ENCODE data around the gene ZG16B. TPM values are rescaled to one million over a fixed set of nuclear protein-coding genes. Genes with fewer than 3 reads are reported as not detected.

The ZG16B gene
- total and polyA plus RNA-seq, 12 donors = 0.35 to 119 (median 0.81) TPM; not detected in 3

GRCh38 chr16:2822496-2822895, 7.6 kb upstream of the ZG16B start:
- Histone ChIP-seq H3K27ac (no peak overlapping the region), H3K27me3 (no peaks in the 10 kb centered on the region), H3K4me3 (no peak overlapping the region), H3K9me3 (replicated peaks in 1 of 3) (no peaks in the 10 kb centered on the region), H3K36me3 (replicated peaks in 1 of 2) (no peaks in the 10 kb centered on the region), H3K4me1 (replicated peaks in 1 of 2) (no peaks in the 10 kb centered on the region)
- intact Hi-C loops (cut with DNase I) = no loop called here
- no peak for TF ChIP-seq CTCF (IDR thresholded peaks at IDR 0.05)
- no peak for TF ChIP-seq POLR2A (IDR thresholded peaks at IDR 0.05)
- WGBS, 4 donors = 55 to 71% (median 62%) methylated on average over 4 of the region's 4 CpGs
- DNase-seq = no peak

GRCh38 chr16:2824626-2825025, 5.5 kb upstream of the ZG16B start:
- Histone ChIP-seq H3K4me3 (no peak overlapping the region), H3K27ac (no peak overlapping the region), H3K27me3 (no peaks in the 10 kb centered on the region), H3K9me3 (replicated peaks in 1 of 3) (no peaks in the 10 kb centered on the region), H3K36me3 (replicated peaks in 1 of 2) (no peaks in the 10 kb centered on the region), H3K4me1 (replicated peaks in 1 of 2) (no peaks in the 10 kb centered on the region)
- 77 to 84% (median 80%) methylated on average over 7 to 10 of the region's 10 CpGs for WGBS, 4 donors
- DNase-seq = no peak
- no peak for TF ChIP-seq CTCF (IDR thresholded peaks at IDR 0.05)
- no peak for TF ChIP-seq POLR2A (IDR thresholded peaks at IDR 0.05)
- intact Hi-C loops (cut with DNase I) = no loop called here

- 70 to 79% (median 75%) methylated on average over 19 to 26 of the region's 26 CpGs for whole genome bisulfite sequencing, 4 donors
- H3K9me3 ChIP-seq (replicated peaks in 1 of 3) = no peaks in the 10 kb centered on the region
- no peak overlapping the region for H3K27ac ChIP-seq
- no peaks in the 10 kb centered on the region for H3K4me1 ChIP-seq (replicated peaks in 1 of 2)
- intact Hi-C loops (cut with DNase I) = no loop called here
- no peak overlapping the region for H3K4me3 ChIP-seq
- H3K36me3 ChIP-seq (replicated peaks in 1 of 2) = no peaks in the 10 kb centered on the region
- no peaks in the 10 kb centered on the region for H3K27me3 ChIP-seq
- TF ChIP-seq POLR2A (IDR thresholded peaks at IDR 0.05) (no peak), CTCF (IDR thresholded peaks at IDR 0.05) (no peak)
- no peak for DNase-seq
These were observed 4.9 kb upstream of the ZG16B start for GRCh38 chr16:2825049-2825742.

- Histone ChIP-seq H3K4me3 (no peak overlapping the region), H3K9me3 (replicated peaks in 1 of 3) (no peaks in the 10 kb centered on the region), H3K4me1 (replicated peaks in 1 of 2) (no peaks in the 10 kb centered on the region), H3K27me3 (peaks cover 4% of the 10 kb centered on the region), H3K27ac (no peak overlapping the region), H3K36me3 (replicated peaks in 1 of 2) (no peaks in the 10 kb centered on the region)
- TF ChIP-seq POLR2A (IDR thresholded peaks at IDR 0.05) = no peak
- no peak for TF ChIP-seq CTCF (IDR thresholded peaks at IDR 0.05)
- intact Hi-C loops (cut with DNase I) = no loop called here
- no peak for DNase-seq
- WGBS, 4 donors = 71 to 79% (median 79%) methylated on average over 11 of the region's 11 CpGs
These were observed 4.2 kb upstream of the ZG16B start for GRCh38 chr16:2825906-2826305.
